ENCODE results near the gene RPGRIP1L. TPM values are rescaled to one million over a fixed set of nuclear protein-coding genes. Genes with fewer than 3 reads are reported as not detected.
"Not testable (repeated sequence)": the region's sequence is repeated elsewhere in the genome, so short reads cannot be mapped to it uniquely, and the experiment has no call there.

Gene RPGRIP1L
- total RNA-seq, 1 experiment from 2014 or later: 10.3 TPM

GRCh38 chr16:53698271-53698670 is 5.4 kb downstream of the RPGRIP1L start:
- H3K9ac ChIP-seq (ENCODE audit: low read length); H3K4me3 ChIP-seq (replicated peaks in 1 of 2; ENCODE audit: low read depth in 1 of 2, low read length in 2 of 2); H3K9me3 ChIP-seq (ENCODE audit: control insufficient read depth in 1 of 2, insufficient read depth in 1 of 2, low read depth in 1 of 2, low read length in 2 of 2); CTCF ChIA-PET; H3K4me2 ChIP-seq (ENCODE audit: low read length); BruUV-seq (replicated peaks); H3K79me2 ChIP-seq (ENCODE audit: insufficient read depth, low read length); H3K36me3 ChIP-seq (ENCODE audit: control insufficient read depth in 1 of 2, insufficient read depth in 2 of 2, low read length in 2 of 2); H2AFZ ChIP-seq (ENCODE audit: low read depth, low read length, poor library complexity, severe bottlenecking); H3K4me1 ChIP-seq (ENCODE audit: control insufficient read depth in 1 of 2, insufficient read depth in 2 of 2, low read length in 2 of 2); RAD21 ChIA-PET (ENCODE audit: low non-redundant PET in 1 of 2, low total read pairs in 2 of 2, uncharacterized antibody in 2 of 2, unreplicated experiment in 2 of 2); intact Hi-C loops (cut with micrococcal nuclease); H4K20me1 ChIP-seq (ENCODE audit: insufficient read depth); DNase-seq (ENCODE audit: low read depth, low spot score); POLR2A ChIA-PET; H3K9me2 ChIP-seq (ENCODE audit: insufficient read depth); ATAC-seq; H3K27me3 ChIP-seq (ENCODE audit: insufficient read depth, low read length); H3K27ac ChIP-seq (ENCODE audit: low read depth, low read length): not testable (repeated sequence)

GRCh38 chr16:53695070-53695469 is 8.6 kb downstream of the RPGRIP1L start:
- H3K79me2 ChIP-seq (ENCODE audit: insufficient read depth, low read length): no peaks in the 10 kb centered on the region
- no peaks in the 10 kb centered on the region for H3K9me2 ChIP-seq (ENCODE audit: insufficient read depth)
- no peak overlapping the region for H3K27ac ChIP-seq (ENCODE audit: low read depth, low read length)
- no peak for DNase-seq (ENCODE audit: low read depth, low spot score)
- H3K4me3 ChIP-seq (replicated peaks in 1 of 2; ENCODE audit: low read depth in 1 of 2, low read length in 2 of 2): no peak overlapping the region
- ChIA-PET RAD21 (ENCODE audit: low non-redundant PET in 1 of 2, low total read pairs in 2 of 2, uncharacterized antibody in 2 of 2, unreplicated experiment in 2 of 2) (no interaction called here), CTCF (no interaction called here), POLR2A (no interaction called here)
- TF ChIP-seq POLR2A (IDR thresholded peaks at IDR 0.05; ENCODE audit: borderline replicate concordance, extremely low read depth, insufficient read depth, insufficient read length): no peak
- no peak for TF ChIP-seq MAX (IDR thresholded peaks at IDR 0.05)
- TF ChIP-seq RAD21 (IDR thresholded peaks at IDR 0.05; ENCODE audit: low read depth): no peak
- TF ChIP-seq EGR1 (IDR thresholded peaks at IDR 0.05; ENCODE audit: low read depth): no peak
- TF ChIP-seq ATF3 (IDR thresholded peaks at IDR 0.05): no peak
- no peak for TF ChIP-seq EZH2phosphoT487 (IDR thresholded peaks at IDR 0.05; ENCODE audit: borderline replicate concordance)
- TF ChIP-seq ZBTB33 (IDR thresholded peaks at IDR 0.05; ENCODE audit: extremely low read depth, insufficient replicate concordance, low read length): no peak
- TF ChIP-seq EZH2 (IDR thresholded peaks at IDR 0.05): no peak
- no peak for TF ChIP-seq REST (IDR thresholded peaks at IDR 0.05; ENCODE audit: low read depth)
- TF ChIP-seq SRF (IDR thresholded peaks at IDR 0.05; ENCODE audit: low read depth): no peak
- no peak for TF ChIP-seq POLR2AphosphoS5 (IDR thresholded peaks at IDR 0.05; ENCODE audit: low read depth, low read length)
- no peak for TF ChIP-seq CEBPB (IDR thresholded peaks at IDR 0.05; ENCODE audit: low read depth)
- peaks cover 0 to 3% of the 10 kb centered on the region in 2 experiments; a peak in 1 of 4 replicates for H3K36me3 ChIP-seq (ENCODE audit: control insufficient read depth in 1 of 2, insufficient read depth in 2 of 2, low read length in 2 of 2)
- no peaks in the 10 kb centered on the region for H3K9me3 ChIP-seq (ENCODE audit: control insufficient read depth in 1 of 2, insufficient read depth in 1 of 2, low read depth in 1 of 2, low read length in 2 of 2)
- no TSS peak for BruUV-seq (replicated peaks)
- no peak overlapping the region for H2AFZ ChIP-seq (ENCODE audit: low read depth, low read length, poor library complexity, severe bottlenecking)
- H3K9ac ChIP-seq (ENCODE audit: low read length): no peak overlapping the region
- intact Hi-C loops (cut with micrococcal nuclease): no loop called here
- H4K20me1 ChIP-seq (ENCODE audit: insufficient read depth): no peaks in the 10 kb centered on the region
- no peaks in the 10 kb centered on the region for H3K4me1 ChIP-seq (ENCODE audit: control insufficient read depth in 1 of 2, insufficient read depth in 2 of 2, low read length in 2 of 2)
- no peak overlapping the region for H3K4me2 ChIP-seq (ENCODE audit: low read length)
- ATAC-seq: no peak
- no peaks in the 10 kb centered on the region for H3K27me3 ChIP-seq (ENCODE audit: insufficient read depth, low read length)

Measured in HCT116 (cell line).